Psoas muscle (tissue), 8 donors: ENCODE results near the gene ZNF331. TPM values are rescaled to one million over a fixed set of nuclear protein-coding genes. Genes with fewer than 3 reads are reported as not detected.
A peak's percentile ranks its signal among the peaks of the same experiment; 100 is the strongest.

Experiments
- ATAC-seq, 4 donors: fragments of 200-7000 bp; cut with Tn5 transposase; one replicate each; pipeline ENCODE4 v1.9.1; 2020; ENCODE audit warnings: moderate library complexity in 3 of 4, mild to moderate bottlenecking in 2 of 4
- DNase-seq, 2 donors: peaks; one replicate each; pipeline ENCODE4 v3.0.0-alpha.2; 2020
- H3K27ac ChIP-seq: fragments of 200-600 bp; one replicate; pipeline ENCODE4 v1.8.0; 2022
- H3K27me3 ChIP-seq, 3 donors: fragments of 200-600 bp in 1 of 3; one replicate each; pipeline versions ENCODE4 v1.6.1 to v1.8.0; 2013 to 2022; ENCODE audit warnings: low read length in 2 of 3, mild to moderate bottlenecking in 2 of 3, moderate library complexity in 1 of 3; ENCODE audit not compliant: insufficient read depth in 3 of 3
- H3K36me3 ChIP-seq, 2 donors: fragments of 200-600 bp in 1 of 2; one replicate each; pipeline versions ENCODE4 v1.6.1 to v1.8.0; 2013 to 2022; ENCODE audit warnings: low read depth in 1 of 2, mild to moderate bottlenecking in 1 of 2, moderate library complexity in 1 of 2; ENCODE audit not compliant: insufficient read depth in 1 of 2
- H3K4me1 ChIP-seq: fragments of 200-600 bp; one replicate; pipeline ENCODE4 v1.8.0; 2022
- H3K4me3 ChIP-seq: fragments of 200-600 bp; one replicate; pipeline ENCODE4 v1.8.0; 2022; ENCODE audit warnings: mild to moderate bottlenecking
- H3K9me3 ChIP-seq: fragments of 200-600 bp; one replicate; pipeline ENCODE4 v1.8.0; 2022
- WGBS, 3 donors: extraction: QIAGEN DNeasy Blood & Tissue Kit; methylation state at CpG; one replicate each; pipeline versions ENCODE4 v1.1.6 to v1.1.7; 2013; 5-methylcytosine and 5-hydroxymethylcytosine counted together
- intact Hi-C, 2 donors: fragments of 100-400 bp; cut with DNase I; formaldehyde crosslinking; loops; one replicate each; pipeline versions ENCODE4 v1.11.0 to v1.14.2; 2022
- polyA plus RNA-seq, 3 donors: library from polyadenylated mRNA; stranded (reverse); fragments of 200-250 nt; gene quantifications; one replicate each; pipeline ENCODE4 v1.2.3, GENCODE V29; 2013
- total RNA-seq, 4 donors: library from RNA; stranded (reverse); fragmentation: NEBNext Ultra II Directional in 2 of 4; extraction: Animal tissue kit (Norgen Biotek cat#: 25700) in 2 of 4; gene quantifications; one replicate each; pipeline versions ENCODE4 v1.2.1 to v1.2.4, GENCODE V29; 2021 to 2023
- TF ChIP-seq, protein P1 (sequence below): fragments of 200-600 bp; IDR thresholded peaks from one replicate; pipeline ENCODE4 v1.8.0; 2022; ENCODE audit warnings: antibody characterized with exemption
- donor health status: healthy with polysubstance abuse.
- donor health status: DM: no; HTN: no; CAD: no; lungs with moderate emphysema.
- donor health status: Bipolar disorder and iron deficiency.
- donor health status: healthy.
- donor health status: DM: yes; HTN: yes; CAD: no.
- donor health status: DM: no; HTN: no; CAD: no.
- donor health status: DM: no; HTN: no; CAD: no.
- donor health status: DM: yes; HTN: yes; CAD: no.

Gene ZNF331
- total and polyA plus RNA-seq, 7 donors = 3.8 to 29.0 (median 8.7) TPM

DNA sequence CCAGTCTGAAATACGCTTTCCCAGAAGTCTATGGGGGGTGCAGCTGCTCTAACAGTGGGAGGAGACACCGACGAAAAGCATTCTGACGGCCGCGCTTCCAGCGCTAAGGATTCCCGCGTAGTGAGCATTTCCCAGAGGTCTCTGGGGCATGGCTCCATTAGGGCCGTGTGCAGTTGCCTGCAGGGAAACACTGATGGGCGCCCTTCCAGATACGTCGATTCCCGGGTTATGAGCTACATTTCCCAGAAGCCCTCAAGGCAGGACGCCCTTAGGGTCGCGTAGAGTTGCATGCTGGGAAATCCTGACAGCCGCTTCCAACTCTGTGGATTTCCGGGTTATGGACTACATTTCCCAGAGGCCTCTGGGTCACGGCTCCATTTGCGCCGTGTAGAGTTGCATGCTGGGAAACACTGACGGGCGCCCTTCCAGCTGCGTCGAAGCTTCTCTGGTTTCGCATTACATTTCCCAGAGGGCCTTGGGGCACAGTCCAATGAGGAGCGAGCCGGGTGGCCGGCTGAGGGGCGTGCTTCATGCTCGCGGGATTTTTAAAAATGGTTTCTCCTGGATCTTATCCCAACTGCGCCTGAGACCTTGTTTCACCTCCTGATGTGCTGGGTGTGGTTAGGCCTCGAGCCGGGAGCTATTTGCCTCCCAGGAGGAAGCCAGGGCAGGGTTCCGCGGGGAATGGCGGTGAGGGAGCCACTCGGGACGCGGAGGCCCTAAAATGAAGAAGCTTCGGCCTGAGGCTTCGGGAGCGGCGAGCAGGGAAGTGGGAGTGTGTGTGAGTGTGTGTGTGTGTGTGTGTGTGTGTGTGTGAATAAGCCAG, 17.2 kb upstream of the ZNF331 start:
- Histone ChIP-seq H3K9me3 (peaks cover 21% of the 10 kb centered on the region), H3K4me1 (peaks cover 5% of the 10 kb centered on the region), H3K36me3 (no peaks in the 10 kb centered on the region), H3K27me3 (no peaks in the 10 kb centered on the region), H3K4me3 (peak overlapping the region; percentile 67), H3K27ac (peak overlapping the region; percentile 87)
- intact Hi-C loops = loop anchor here in 1 of 2 donors (5.0 kb wide), 1 partner anchor 667 kb away; the partner anchor contains the start of gene MBOAT7
- TF ChIP-seq, protein P1, sequence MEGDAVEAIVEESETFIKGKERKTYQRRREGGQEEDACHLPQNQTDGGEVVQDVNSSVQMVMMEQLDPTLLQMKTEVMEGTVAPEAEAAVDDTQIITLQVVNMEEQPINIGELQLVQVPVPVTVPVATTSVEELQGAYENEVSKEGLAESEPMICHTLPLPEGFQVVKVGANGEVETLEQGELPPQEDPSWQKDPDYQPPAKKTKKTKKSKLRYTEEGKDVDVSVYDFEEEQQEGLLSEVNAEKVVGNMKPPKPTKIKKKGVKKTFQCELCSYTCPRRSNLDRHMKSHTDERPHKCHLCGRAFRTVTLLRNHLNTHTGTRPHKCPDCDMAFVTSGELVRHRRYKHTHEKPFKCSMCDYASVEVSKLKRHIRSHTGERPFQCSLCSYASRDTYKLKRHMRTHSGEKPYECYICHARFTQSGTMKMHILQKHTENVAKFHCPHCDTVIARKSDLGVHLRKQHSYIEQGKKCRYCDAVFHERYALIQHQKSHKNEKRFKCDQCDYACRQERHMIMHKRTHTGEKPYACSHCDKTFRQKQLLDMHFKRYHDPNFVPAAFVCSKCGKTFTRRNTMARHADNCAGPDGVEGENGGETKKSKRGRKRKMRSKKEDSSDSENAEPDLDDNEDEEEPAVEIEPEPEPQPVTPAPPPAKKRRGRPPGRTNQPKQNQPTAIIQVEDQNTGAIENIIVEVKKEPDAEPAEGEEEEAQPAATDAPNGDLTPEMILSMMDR = no peak
- peak; percentile 97 to 99 (median 98) for ATAC-seq
- DNase-seq = peak; percentile 95 to 98
- 0 to 1% (median 1%) methylated on average over 46 of the region's 46 CpGs for WGBS, 3 donors

DNA sequence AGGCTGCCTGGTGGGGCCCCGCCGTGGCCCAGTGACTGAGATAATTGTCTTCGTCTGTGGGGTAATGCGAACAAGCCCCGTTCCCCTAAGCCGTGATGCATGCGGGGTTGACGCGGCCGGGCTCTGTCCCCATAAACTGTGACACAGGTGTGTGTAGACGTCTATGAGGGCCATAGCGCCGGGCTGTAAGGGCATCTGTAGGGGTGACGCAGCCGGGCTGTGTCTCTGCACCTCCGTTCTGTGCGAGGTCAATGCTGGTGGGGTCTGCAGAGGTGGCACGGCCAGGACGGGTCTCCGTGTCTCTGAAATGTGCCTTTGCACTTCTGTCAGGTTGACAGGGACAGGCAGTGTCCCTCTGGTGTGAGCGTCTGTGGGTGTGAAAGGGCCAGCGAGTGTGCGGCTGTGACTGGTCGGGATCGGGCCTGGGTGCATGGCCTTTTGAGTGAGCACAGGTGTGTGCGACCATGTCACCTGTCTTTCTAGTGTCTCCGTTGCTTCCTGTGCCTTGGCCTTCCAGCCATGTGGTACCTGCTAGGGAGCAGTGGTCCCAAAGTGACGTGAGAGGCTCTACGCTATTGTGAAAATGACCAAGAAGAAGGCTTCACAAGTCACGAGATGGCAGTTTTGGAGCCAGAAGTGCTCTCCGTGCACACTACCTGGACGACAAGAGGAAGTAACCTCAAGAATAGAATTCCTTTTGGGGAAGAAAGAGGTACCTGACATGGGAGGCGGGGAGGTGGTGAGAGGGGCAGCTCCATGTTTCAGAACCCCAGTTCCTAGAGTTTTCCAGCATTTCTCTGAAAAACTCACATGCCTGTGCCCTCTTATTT, 16.4 kb upstream of the ZNF331 start:
- Histone ChIP-seq H3K27me3 (no peaks in the 10 kb centered on the region), H3K9me3 (peaks cover 29% of the 10 kb centered on the region), H3K36me3 (no peaks in the 10 kb centered on the region), H3K4me1 (peaks cover 5% of the 10 kb centered on the region), H3K27ac (no peak overlapping the region), H3K4me3 (peak overlapping the region; percentile 67)
- WGBS, 3 donors = 14 to 18% (median 15%) methylated on average over 33 of the region's 33 CpGs
- no peak for ATAC-seq
- TF ChIP-seq, protein P1 = no peak
- intact Hi-C loops = loop anchor here in 1 of 2 donors (5.0 kb wide), 1 partner anchor 666 kb away; the partner anchor contains the start of gene MBOAT7
- DNase-seq = peak in 1 of 2 donors; percentile 60

DNA sequence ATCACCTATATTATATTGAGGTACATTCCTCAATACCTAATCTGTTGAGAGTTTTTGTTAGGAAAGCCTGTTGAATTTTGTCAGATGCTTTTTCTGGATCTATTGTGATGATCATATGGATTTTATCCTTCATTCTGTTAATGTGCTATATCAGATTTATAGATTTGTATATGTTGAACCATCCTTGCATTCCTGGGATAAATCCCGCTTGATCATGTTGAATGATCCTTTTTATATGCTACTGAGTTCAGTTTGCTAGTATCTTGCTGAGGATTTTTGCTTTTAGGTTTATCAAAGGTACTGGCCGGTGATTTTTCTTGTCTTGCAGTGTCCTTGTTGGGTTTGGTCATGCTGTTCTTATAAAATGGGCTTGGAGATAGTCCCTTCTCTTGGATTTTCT, 12.0 kb upstream of the ZNF331 start:
- H3K9me3 ChIP-seq = peaks cover 13% of the 10 kb centered on the region
- no peak overlapping the region for H3K27ac ChIP-seq
- H3K4me3 ChIP-seq = no peak overlapping the region
- 95 to 100% (median 98%) methylated on average over 2 of the region's 2 CpGs for WGBS, 3 donors
- H3K36me3 ChIP-seq = no peaks in the 10 kb centered on the region
- intact Hi-C loops = no loop called here
- H3K27me3 ChIP-seq = no peaks in the 10 kb centered on the region
- TF ChIP-seq, protein P1 = no peak
- peaks cover 5% of the 10 kb centered on the region for H3K4me1 ChIP-seq
- ATAC-seq (no peak), DNase-seq (no peak)

DNA sequence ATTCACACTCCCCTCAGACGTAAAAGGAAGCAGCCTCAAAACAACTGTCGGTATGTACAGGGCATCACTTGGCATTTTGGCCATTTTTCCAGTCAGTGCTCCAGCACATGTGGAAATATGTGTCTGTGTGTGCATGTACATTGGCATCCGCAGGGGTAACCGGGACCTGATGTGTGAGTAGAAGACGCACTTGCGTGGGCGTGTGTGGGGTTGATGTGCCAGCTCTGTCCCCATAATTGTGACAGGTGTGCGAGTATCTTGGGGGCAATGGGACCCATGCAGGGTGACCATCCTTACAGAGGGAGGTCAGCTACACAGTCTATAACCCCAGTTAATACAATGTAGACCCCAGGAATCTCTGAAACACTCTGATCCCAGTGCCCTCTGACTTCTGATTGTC, 7.3 kb upstream of the ZNF331 start:
- H3K4me3 ChIP-seq = no peak overlapping the region
- H3K4me1 ChIP-seq = no peaks in the 10 kb centered on the region
- intact Hi-C loops = no loop called here
- DNase-seq (no peak), ATAC-seq (no peak)
- 90 to 97% (median 95%) methylated on average over 8 of the region's 8 CpGs for WGBS, 3 donors
- H3K27ac ChIP-seq = no peak overlapping the region
- no peaks in the 10 kb centered on the region for H3K36me3 ChIP-seq
- H3K9me3 ChIP-seq = peaks cover 9% of the 10 kb centered on the region
- TF ChIP-seq, protein P1 = no peak
- no peaks in the 10 kb centered on the region for H3K27me3 ChIP-seq
